ENCODE results near the gene PLSCR1.
"Not testable (repeated sequence)": the region's sequence is repeated elsewhere in the genome, so short reads cannot be mapped to it uniquely, and the experiment has no call there.

PLSCR1 gene

DNA sequence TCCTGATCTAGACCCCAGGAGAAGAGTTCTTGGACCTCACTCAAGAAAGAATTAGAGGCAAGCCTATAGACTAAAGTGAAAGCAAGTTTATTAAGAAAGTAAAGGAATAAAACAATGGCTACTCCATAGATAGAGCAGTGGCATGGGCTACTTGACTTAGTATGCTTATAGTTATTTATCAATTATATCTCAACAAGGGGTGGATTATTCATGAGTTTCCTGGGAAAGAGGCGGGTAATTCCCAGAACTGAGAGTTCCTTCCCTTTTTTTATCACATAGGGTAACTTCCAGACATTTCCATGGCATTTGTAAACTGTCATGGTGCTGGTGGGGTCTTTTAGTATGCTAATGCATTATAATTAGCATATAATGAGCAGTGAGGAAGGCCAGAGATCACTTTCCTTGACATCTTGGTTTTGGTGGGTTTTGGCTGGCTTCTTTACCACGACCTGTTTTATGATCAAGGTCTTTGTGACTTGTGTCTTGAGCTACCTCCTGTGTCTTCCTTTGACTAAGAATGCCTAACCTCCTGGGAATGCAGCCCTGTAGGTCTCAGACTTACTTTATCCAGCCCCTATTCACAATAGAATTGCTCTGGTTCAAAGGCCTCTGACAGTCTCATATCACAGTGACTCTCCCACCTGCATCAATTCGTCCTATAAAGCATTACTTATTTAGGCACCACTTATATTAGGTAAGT lies 39.8 kb downstream of the PLSCR1 start:
- Histone ChIP-seq H3K4me3 (ENCODE audit: insufficient read depth, low read depth, low read length, poor library complexity, severe bottlenecking) (no peak overlapping the region), H3K36me3 (ENCODE audit: control insufficient read depth, insufficient read depth, low read length) (no peaks in the 10 kb centered on the region), H3K27me3 (replicated peaks; ENCODE audit: control insufficient read depth, insufficient read depth, low read length, poor library complexity, severe bottlenecking) (no peaks in the 10 kb centered on the region), H3K27ac (ENCODE audit: insufficient read depth, low read length, poor library complexity, severe bottlenecking) (no peak overlapping the region), H3K4me1 (ENCODE audit: control insufficient read depth, insufficient read depth, low read length, poor library complexity, severe bottlenecking) (no peaks in the 10 kb centered on the region), H3K9me3 (ENCODE audit: control insufficient read depth, low read length) (no peaks in the 10 kb centered on the region)
- DNase-seq, result no peak

DNA sequence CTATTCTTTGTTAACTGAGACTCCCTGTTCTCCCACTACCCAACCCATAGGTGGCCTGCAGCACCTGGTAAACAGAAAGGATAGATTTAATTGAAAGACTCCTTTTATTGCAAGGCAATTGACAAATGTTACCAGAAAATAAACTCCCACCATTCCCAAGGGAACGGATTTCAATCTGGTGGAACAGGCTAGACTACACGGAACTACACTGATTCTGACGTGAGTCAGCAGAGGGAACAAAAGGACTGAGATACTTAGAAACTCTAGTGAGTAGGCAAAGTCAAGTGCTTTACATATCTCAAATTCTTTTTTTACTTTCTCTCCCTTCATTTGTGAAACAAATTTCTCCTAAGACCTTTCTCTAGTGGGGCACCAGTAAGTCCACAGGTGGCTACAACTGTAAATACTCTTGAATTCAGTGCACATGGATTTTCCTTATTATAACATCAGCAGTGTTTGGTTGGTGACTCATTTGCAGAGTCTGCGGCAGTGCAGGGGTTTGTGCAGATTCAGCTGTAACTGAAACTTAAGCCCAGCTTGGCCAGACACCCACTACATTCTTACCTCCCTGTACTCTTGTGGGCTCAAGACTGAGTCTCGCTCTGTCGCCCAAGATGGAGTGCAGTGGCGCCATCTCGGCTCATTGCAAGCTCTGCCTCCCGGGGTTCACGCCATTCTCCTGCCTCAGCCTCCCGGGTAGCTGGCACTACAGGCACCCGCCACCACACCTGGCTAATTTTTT lies 40.8 kb downstream of the PLSCR1 start:
- H3K27ac ChIP-seq (ENCODE audit: insufficient read depth, low read length, poor library complexity, severe bottlenecking), result no peak overlapping the region
- no peaks in the 10 kb centered on the region for H3K4me1 ChIP-seq (ENCODE audit: control insufficient read depth, insufficient read depth, low read length, poor library complexity, severe bottlenecking)
- DNase-seq, result no peak

DNA sequence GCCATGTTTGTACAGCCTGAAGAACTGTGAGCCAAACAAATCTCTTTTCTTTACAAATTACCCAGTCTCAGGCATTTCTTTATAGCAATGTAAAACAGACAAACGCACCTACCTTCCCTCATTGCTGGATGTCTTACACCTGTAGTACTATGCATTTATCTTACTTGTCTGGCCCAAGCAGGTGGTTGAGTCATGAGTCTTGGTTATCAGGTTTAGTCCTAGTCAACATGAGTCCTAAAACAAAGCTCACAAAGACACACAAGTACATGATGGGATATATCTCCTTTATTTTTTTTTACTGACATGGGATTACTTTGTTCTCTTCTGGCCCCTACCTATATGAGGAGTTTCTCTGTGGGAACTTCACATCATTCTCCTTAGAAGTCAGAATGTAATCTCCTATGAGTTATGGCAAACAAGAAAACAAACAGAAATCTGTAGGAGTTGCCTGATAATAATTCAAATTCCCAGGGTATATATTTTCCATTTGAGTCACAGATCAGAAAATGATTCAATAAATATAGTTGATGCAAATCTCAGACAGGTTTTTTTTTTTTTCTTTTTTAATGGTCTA lies 41.4 kb downstream of the PLSCR1 start:
- no peak overlapping the region for H3K27ac ChIP-seq (ENCODE audit: insufficient read depth, low read length, poor library complexity, severe bottlenecking)
- H3K4me3 ChIP-seq (ENCODE audit: insufficient read depth, low read depth, low read length, poor library complexity, severe bottlenecking), result no peak overlapping the region
- H3K9me3 ChIP-seq (ENCODE audit: control insufficient read depth, low read length), result no peaks in the 10 kb centered on the region
- no peaks in the 10 kb centered on the region for H3K36me3 ChIP-seq (ENCODE audit: control insufficient read depth, insufficient read depth, low read length)
- DNase-seq, result no peak
- H3K4me1 ChIP-seq (ENCODE audit: control insufficient read depth, insufficient read depth, low read length, poor library complexity, severe bottlenecking), result no peaks in the 10 kb centered on the region
- no peaks in the 10 kb centered on the region for H3K27me3 ChIP-seq (replicated peaks; ENCODE audit: control insufficient read depth, insufficient read depth, low read length, poor library complexity, severe bottlenecking)

More for the DNA sequence above, 40.8 kb downstream of the PLSCR1 start:
- H3K27me3 ChIP-seq (replicated peaks; ENCODE audit: control insufficient read depth, insufficient read depth, low read length, poor library complexity, severe bottlenecking), result no peaks in the 10 kb centered on the region
- H3K9me3 ChIP-seq (ENCODE audit: control insufficient read depth, low read length), result no peaks in the 10 kb centered on the region
- H3K4me3 ChIP-seq (ENCODE audit: insufficient read depth, low read depth, low read length, poor library complexity, severe bottlenecking), result no peak overlapping the region
- H3K36me3 ChIP-seq (ENCODE audit: control insufficient read depth, insufficient read depth, low read length), result no peaks in the 10 kb centered on the region

DNA sequence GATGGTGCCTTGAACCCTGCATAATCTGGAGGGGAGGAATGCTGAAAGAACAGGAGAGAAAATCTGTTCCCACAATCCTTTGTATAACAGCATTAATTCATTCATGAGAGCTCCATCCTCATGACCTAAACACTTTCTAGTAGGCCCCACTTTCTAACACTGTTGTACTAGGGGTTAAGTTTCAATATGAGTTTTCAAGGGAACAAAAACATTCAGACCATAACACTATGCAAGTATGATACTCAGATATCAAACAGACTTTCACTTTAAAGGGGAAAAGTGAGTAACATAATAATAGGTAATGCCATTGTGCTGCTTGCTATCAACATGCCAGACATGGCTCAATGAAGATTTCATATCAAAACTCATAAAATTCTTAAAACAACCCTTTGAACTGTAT lies 42.7 kb downstream of the PLSCR1 start:
- no peak overlapping the region for H3K4me3 ChIP-seq (ENCODE audit: insufficient read depth, low read depth, low read length, poor library complexity, severe bottlenecking)
- no peaks in the 10 kb centered on the region for H3K27me3 ChIP-seq (replicated peaks; ENCODE audit: control insufficient read depth, insufficient read depth, low read length, poor library complexity, severe bottlenecking)
- H3K9me3 ChIP-seq (ENCODE audit: control insufficient read depth, low read length), result no peaks in the 10 kb centered on the region

DNA sequence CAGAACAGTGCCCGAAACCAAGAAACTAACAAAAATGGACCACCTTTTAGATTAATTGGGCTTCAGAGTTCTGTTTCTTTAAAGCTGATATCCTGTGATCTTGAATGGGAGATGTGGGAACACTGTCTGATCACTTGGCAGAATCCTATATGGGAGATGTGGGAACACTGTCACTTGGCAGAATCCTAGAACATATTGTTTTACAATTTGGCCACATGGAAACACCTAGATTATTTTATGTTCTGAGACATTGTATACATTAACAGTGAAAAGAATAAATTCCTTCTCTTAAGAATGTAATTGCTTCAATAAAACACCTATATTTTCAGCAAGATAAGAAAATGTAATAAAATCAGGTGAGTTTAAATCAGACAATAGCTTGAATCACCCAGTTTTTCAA lies 44.7 kb downstream of the PLSCR1 start:
- Histone ChIP-seq H3K27ac (ENCODE audit: insufficient read depth, low read length, poor library complexity, severe bottlenecking) (no peak overlapping the region), H3K4me3 (ENCODE audit: insufficient read depth, low read depth, low read length, poor library complexity, severe bottlenecking) (no peak overlapping the region), H3K27me3 (replicated peaks; ENCODE audit: control insufficient read depth, insufficient read depth, low read length, poor library complexity, severe bottlenecking) (no peaks in the 10 kb centered on the region), H3K4me1 (ENCODE audit: control insufficient read depth, insufficient read depth, low read length, poor library complexity, severe bottlenecking) (no peaks in the 10 kb centered on the region), H3K9me3 (ENCODE audit: control insufficient read depth, low read length) (no peaks in the 10 kb centered on the region), H3K36me3 (ENCODE audit: control insufficient read depth, insufficient read depth, low read length) (no peaks in the 10 kb centered on the region)
- no peak for DNase-seq

More for the DNA sequence above, 42.7 kb downstream of the PLSCR1 start:
- no peak for DNase-seq
- no peak overlapping the region for H3K27ac ChIP-seq (ENCODE audit: insufficient read depth, low read length, poor library complexity, severe bottlenecking)
- H3K4me1 ChIP-seq (ENCODE audit: control insufficient read depth, insufficient read depth, low read length, poor library complexity, severe bottlenecking), result no peaks in the 10 kb centered on the region
- H3K36me3 ChIP-seq (ENCODE audit: control insufficient read depth, insufficient read depth, low read length), result no peaks in the 10 kb centered on the region

DNA sequence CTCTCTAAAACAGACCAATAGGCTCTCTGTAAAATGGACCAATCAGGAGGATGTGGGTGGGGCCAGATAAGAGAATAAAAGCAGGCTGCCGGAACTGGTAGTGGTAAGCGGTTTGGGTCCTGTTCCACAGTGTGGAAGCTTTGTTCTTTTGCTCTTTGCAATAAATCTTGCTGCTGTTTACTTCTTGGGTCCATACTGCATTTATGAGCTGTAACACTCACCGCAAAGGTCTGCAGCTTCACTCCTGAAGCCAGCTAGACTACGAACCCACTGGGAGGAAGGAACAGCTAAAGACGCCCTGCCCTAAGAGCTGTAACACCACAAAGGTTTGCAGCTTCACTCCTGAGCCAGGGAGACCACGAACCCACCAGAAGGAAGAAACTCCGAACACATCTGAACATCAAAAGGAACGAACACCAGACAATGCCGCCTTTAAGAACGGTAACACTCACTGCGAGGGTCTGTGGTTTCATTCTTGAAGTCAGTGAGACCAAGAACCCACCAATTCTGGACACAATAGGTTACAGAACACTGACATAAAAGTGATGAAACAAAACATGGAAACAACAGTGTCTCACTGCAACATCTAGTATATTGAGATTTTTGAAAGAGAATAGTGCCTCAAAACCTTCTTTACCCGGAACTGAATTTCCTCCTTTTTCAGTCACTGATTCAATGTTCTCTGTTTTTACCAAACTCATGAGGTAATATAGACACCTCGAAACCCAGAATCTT lies 46.2 kb downstream of the PLSCR1 start:
- Histone ChIP-seq H3K4me1 (ENCODE audit: control insufficient read depth, insufficient read depth, low read length, poor library complexity, severe bottlenecking) (no peaks in the 10 kb centered on the region), H3K9me3 (ENCODE audit: control insufficient read depth, low read length) (no peaks in the 10 kb centered on the region), H3K27me3 (replicated peaks; ENCODE audit: control insufficient read depth, insufficient read depth, low read length, poor library complexity, severe bottlenecking) (no peaks in the 10 kb centered on the region), H3K36me3 (ENCODE audit: control insufficient read depth, insufficient read depth, low read length) (no peaks in the 10 kb centered on the region), H3K27ac (ENCODE audit: insufficient read depth, low read length, poor library complexity, severe bottlenecking) (no peak overlapping the region), H3K4me3 (ENCODE audit: insufficient read depth, low read depth, low read length, poor library complexity, severe bottlenecking) (peak overlapping the region; percentile 11)
- no peak for DNase-seq

DNA sequence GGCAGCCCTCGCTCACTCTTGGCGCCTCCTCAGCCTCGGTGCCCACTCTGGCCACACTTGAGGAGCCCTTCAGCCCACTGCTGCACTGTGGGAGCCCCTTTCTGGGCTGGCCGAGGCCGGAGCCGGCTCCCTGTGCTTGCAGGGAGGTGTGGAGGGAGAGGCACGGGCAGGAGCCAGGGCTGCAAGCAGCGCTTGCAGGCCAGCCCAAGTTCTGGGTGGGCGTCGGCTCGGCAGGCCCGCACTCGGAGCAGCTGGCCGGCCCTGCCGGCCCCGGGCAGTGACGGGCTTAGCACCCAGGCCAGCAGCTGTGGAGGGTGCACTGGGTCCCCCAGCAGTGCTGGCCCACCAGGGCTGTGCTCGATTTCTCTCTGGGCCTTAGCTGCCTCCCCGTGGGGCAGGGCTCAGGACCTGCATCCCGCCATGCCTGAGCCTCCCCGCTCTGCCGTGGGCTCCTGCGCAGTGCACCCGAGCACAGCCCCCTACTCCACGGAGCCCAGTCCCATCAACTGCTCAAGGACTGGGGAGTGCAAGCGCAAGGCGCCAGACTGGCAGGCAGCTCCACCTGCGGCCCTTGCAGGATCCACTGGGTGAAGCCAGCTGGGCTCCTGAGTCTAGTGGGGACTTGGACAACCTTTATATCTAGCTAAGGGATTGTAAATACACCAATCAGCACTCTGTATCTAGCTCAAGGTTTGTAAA lies 47.1 kb downstream of the PLSCR1 start:
- not testable (repeated sequence) for H3K9me3 ChIP-seq (ENCODE audit: control insufficient read depth, low read length); DNase-seq; H3K27ac ChIP-seq (ENCODE audit: insufficient read depth, low read length, poor library complexity, severe bottlenecking); H3K4me1 ChIP-seq (ENCODE audit: control insufficient read depth, insufficient read depth, low read length, poor library complexity, severe bottlenecking); H3K4me3 ChIP-seq (ENCODE audit: insufficient read depth, low read depth, low read length, poor library complexity, severe bottlenecking); H3K27me3 ChIP-seq (replicated peaks; ENCODE audit: control insufficient read depth, insufficient read depth, low read length, poor library complexity, severe bottlenecking); H3K36me3 ChIP-seq (ENCODE audit: control insufficient read depth, insufficient read depth, low read length)

DNA sequence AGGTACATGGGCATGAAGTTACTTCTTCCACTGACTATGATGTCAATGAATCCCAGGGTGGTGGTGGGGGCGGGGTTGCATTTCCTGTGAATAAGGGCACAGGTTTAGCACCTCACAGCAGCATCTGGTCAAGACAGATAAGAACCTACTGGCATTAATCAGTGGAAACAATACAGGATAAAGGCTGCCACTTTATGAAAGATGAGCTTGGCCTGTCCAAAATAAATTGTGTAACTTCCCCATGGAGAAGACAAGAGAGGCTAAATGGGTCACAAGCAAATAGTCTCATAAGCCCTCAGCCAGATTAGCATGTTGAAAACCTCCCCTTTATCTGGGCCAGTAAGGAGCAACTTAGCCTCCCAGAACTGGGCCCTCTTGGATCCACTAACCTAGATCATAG lies 47.7 kb downstream of the PLSCR1 start:
- Histone ChIP-seq H3K36me3 (ENCODE audit: control insufficient read depth, insufficient read depth, low read length) (no peaks in the 10 kb centered on the region), H3K4me3 (ENCODE audit: insufficient read depth, low read depth, low read length, poor library complexity, severe bottlenecking) (no peak overlapping the region), H3K27me3 (replicated peaks; ENCODE audit: control insufficient read depth, insufficient read depth, low read length, poor library complexity, severe bottlenecking) (no peaks in the 10 kb centered on the region), H3K9me3 (ENCODE audit: control insufficient read depth, low read length) (no peaks in the 10 kb centered on the region), H3K4me1 (ENCODE audit: control insufficient read depth, insufficient read depth, low read length, poor library complexity, severe bottlenecking) (no peaks in the 10 kb centered on the region), H3K27ac (ENCODE audit: insufficient read depth, low read length, poor library complexity, severe bottlenecking) (no peak overlapping the region)
- DNase-seq, result no peak

DNA sequence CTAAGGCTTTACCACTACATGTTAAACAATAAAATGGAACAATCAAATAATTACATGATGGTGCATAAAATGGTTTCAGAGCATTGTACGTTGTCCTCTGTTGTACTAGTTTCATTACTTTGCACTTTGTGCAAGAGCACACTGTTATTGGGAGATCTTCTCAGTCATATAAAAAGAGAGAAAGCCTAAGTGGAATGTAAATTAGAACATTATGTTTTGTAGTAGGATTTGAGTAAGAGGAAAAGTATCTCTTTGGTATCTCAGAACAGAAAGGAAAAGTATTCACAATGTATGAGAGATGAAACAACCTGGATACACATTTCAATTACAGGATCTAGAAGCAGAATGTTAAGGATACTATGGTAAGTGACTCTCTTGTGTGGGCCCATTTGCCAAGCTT lies 48.2 kb downstream of the PLSCR1 start:
- H3K9me3 ChIP-seq (ENCODE audit: control insufficient read depth, low read length), result no peaks in the 10 kb centered on the region
- H3K27ac ChIP-seq (ENCODE audit: insufficient read depth, low read length, poor library complexity, severe bottlenecking), result no peak overlapping the region
- no peaks in the 10 kb centered on the region for H3K4me1 ChIP-seq (ENCODE audit: control insufficient read depth, insufficient read depth, low read length, poor library complexity, severe bottlenecking)
- H3K36me3 ChIP-seq (ENCODE audit: control insufficient read depth, insufficient read depth, low read length), result no peaks in the 10 kb centered on the region
- DNase-seq, result no peak
- H3K4me3 ChIP-seq (ENCODE audit: insufficient read depth, low read depth, low read length, poor library complexity, severe bottlenecking), result no peak overlapping the region
- H3K27me3 ChIP-seq (replicated peaks; ENCODE audit: control insufficient read depth, insufficient read depth, low read length, poor library complexity, severe bottlenecking), result no peaks in the 10 kb centered on the region

Data from effector memory CD4-positive, alpha-beta T cell (primary cell).